Stimulated activated CD8-positive, alpha-beta memory T cell treated with anti-CD3 and anti-CD28 coated beads, Interleukin-12 subunit alpha, Interleukin-12 subunit beta, amount 100 ng/mL, for 24 hours (primary cell): Measurements from ENCODE around the gene NT5DC3.

Experiments used
- DNase-seq: peaks from one replicate; pipeline ENCODE4 v3.0.0-alpha.2; 2020; ENCODE audit errors: extremely low read depth

NT5DC3 gene

GRCh38 chr12:103840876-103841689 is at the start of gene NT5DC3:
Gene NT5DC3 (minus strand): TSS chr12:103841234. CDS start chr12:103841156, 78 bp downstream.
- peak; percentile 55 for DNase-seq

DNA sequence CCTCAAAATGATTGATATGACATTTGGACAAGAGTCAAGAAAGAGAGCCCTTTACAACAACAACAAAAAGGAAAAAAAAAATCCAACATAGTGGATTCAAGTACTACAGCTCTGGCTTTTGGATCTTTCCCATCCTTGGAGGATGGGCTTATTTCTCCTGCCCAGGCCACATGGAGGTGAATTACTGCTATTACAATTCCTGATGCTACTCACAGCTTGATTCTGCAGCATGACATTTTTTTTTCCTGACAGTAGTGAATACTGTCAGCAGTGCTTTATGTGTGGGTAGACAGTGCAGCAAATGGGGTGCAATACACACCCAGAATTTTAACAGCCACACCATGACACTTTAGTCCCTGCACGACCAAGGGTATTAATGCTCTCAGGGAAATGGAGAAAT is 46.7 kb upstream of the NT5DC3 start:
- DNase-seq = no peak

GRCh38 chr12:103886195-103886797 is 45.3 kb upstream of the NT5DC3 start:
- DNase-seq = no peak

- DNase-seq = no peak
These were observed 43.3 kb upstream of the NT5DC3 start for GRCh38 chr12:103884316-103884715.

DNA sequence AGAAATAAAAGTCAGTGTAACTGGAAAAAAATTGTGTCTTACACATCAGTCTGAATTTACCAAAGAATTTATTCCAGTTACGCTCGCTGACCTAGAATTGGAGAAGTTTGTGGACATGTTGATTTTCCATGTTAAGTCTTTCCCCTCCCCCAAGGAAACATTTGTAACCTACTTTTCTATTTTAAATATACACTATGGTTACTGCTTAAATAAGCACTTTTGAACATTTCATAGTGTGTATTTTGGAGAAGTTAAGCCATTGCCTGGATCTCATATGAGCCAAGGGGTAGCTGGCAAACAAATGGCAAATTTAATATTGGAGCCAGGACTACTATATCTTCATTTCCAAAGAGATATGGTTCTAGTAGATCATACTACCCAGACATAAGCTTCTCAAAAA is 42.9 kb upstream of the NT5DC3 start:
- no peak for DNase-seq

GRCh38 chr12:103882861-103883596 is 42.0 kb upstream of the NT5DC3 start:
- no peak for DNase-seq

- no peak for DNase-seq
These were observed 40.2 kb upstream of the NT5DC3 start for GRCh38 chr12:103881261-103881660.

DNA sequence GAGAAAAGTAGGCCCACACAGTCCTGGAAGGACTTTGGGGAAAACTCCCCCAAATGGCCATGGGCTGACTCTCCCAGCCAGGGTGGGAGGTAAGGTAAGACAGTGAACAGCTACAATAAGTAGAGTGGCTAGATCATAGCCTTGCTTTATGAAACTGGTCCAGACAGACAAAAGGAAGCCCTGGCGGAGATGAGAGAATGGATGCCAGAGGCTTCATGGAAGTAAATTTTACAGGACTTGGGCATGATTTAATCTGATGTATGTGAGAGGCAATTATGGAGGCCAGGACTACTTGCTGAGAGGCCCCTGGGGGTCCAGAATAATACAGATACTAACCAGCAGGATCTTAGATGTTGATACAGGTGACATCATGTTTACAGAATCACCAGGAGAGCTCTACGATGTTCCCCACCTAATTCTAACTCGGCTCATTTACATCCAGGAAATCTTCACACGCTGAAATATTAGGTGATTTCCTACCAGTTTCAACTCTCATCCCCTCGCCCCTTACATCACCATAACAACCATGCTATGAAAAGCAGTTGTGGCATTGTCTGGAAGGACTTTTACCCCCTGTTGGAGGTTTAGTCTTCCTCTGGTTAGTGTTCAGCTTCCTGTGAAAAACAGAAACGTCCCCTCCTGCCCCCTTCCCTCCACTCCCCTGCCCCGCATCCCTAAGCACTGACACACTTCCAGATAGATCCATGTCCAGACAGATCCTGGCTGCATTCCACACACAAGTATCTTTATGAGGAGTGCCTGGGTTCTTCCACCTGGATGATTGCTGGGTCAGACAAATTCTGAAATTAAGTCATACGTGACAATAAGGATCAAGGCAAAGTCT is 39.5 kb upstream of the NT5DC3 start:
- DNase-seq = no peak

DNA sequence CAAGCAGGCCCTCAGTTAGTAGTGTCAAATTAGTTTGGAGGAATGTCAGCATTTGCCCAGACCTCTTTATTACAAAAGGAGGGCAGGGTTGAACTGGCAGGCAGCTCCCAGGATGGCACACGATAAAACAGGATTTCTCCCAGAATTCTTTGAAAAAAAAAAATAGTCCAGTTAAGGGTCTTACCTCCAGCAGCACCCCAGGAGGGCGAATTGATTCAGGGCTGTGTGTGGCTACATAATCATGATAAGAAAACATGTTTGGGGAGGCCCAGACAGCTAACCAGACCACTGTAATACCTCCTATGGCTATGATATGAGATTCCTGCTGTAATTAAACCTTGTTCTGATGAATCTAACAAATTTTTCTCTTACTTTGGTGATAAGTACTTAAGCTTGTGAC is 38.8 kb upstream of the NT5DC3 start:
- DNase-seq = no peak

DNA sequence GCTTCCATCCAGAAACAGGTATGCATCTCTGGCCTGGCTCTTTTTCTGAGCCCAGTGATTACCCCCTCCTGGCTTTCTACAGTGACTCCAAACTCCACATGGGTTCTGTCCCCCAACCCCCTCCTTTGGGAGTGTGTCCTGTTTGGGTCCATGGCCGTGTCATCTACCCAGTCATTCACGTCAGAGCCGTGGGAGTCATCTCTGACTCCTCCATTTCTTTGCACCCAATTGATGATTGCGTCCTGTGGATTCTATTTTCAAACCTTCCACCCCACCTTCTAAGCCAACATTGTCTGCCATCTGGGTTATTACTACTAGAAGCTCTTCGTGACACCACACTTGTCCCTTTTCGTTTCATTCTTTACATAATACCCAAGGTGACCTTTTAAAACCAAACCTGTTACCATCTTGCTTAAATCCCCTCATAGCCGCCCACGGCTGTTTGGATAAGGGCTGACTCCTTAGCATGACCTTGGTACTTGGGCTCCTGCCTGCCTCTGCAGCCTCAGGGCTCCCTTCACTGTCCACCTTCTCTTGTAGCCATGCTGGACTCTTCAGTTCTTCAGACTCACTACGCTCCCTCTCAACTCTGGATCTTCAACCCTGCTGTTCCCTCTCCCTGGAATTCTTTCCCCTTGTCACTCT is 38.1 kb upstream of the NT5DC3 start:
- DNase-seq = no peak

GRCh38 chr12:103877934-103878510 is 37.0 kb upstream of the NT5DC3 start:
- peak; percentile 17 for DNase-seq

GRCh38 chr12:103877288-103877687 is 36.3 kb upstream of the NT5DC3 start:
- DNase-seq = no peak

GRCh38 chr12:103875666-103876065 is 34.6 kb upstream of the NT5DC3 start:
- no peak for DNase-seq

DNA sequence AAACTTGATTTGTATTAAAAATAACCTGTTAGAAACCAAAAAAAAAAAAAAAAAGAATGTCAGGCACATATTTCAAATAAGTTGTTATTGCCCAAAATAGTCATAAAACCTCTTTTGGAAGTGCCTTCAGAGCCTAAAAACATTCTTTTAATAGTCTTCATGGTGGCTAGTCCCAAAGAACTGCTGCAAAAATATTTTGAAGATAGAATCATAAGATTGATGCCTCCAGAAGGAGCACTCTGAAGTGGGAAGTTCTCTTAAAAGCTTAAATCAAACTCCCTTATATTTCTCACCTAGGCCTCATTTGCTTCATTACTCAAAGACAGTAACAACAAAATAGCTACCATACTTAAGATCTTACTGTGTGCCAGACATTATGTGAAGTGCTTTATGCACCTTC is 27.2 kb upstream of the NT5DC3 start:
- DNase-seq = no peak

GRCh38 chr12:103865151-103865730 is 24.2 kb upstream of the NT5DC3 start:
- no peak for DNase-seq

DNA sequence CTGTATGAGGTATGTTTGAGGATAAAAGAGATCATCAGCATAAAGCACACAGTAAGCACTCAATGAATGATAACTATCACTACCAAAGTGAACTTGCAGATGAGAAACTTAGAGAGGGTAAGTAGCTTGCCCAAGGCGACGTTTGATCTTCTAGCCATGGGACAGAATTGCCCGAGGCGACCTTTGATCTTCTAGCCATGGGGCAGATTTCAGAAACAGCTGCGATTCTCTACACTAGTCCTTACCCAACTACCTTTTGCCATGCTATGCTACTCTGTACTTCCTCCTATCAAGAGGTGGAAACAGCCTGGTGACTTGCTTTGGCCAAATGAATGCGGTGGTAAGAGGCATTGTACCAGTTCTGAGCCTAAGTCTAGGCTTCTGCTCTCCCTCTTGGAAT is 23.7 kb upstream of the NT5DC3 start:
- no peak for DNase-seq

DNA sequence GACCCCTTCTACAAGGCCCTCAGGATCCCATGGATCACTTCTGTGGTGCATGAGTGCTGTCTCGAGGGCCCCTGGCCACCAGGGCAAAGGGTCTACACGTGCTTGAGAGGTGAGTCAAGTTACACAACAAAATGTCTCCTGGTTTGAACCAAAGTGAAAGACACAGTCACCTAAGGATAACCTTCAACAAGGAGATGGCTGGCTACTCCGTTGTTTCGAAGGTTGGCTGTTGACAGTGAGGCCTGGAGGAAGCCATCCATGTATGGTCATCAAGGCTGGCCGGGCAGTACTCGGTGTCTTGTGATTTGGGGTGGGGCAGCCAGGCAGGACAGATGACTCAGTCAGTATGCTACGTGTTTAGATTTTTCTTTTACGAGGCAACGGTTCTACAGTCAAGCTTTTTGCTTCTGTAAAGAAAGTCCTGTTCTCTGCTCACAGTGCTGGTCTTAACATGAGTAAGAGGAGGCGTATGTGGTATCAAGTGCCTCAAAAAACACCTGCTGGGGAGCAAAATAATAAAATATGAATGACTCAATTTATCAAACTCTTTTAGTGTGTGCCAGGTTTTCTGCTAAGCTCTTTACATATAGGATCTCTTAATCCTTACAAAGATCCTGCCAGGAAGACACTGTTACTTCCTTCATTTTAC is 18.0 kb upstream of the NT5DC3 start:
- DNase-seq = no peak

DNA sequence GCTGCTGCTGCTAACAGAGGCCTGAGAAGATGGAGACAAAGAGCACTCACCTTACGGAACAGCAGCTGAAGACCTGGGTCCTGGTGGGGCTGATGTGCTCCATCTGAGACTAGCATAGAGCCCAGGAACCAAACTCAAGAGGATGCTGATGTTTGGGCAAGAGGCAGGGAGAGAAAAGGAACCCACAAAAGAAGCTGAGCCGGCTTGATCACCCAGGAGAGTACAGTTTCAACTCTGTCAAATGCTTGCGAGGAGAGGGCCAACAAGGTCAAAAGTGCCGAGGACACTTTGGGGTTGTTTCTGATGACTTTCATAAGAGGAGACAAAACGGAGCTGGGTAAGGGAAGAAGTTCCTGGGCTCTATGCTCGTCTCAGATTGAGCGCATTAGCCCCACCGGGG is 17.3 kb upstream of the NT5DC3 start:
- DNase-seq = no peak

- no peak for DNase-seq
These were observed 16.1 kb upstream of the NT5DC3 start for GRCh38 chr12:103857164-103857563.
